SK-N-SH treated with all-trans-retinoic acid at 6 μM for 48 hours (cell line): ENCODE measurements around the gene FGGY.
"Not testable (repeated sequence)": the region's sequence is repeated elsewhere in the genome, so short reads cannot be mapped to it uniquely, and the experiment has no call there.

ENCODE experiments used
- ATAC-seq: fragments of 200-7000 bp; cut with Tn5 transposase; 3 replicates; pipeline ENCODE4 v1.9.1; 2020; ENCODE audit warnings: mild to moderate bottlenecking, moderate library complexity
- ARNTL ChIP-seq: fragments of 450-650 bp; formaldehyde crosslinking; IDR thresholded peaks from 2 replicates; pipeline ENCODE4 v1.5.0; 2020; ENCODE audit warnings: low read depth, mild to moderate bottlenecking, moderate library complexity, borderline replicate concordance
- BACH2 ChIP-seq: fragments of 250-450 bp; sonication (Bioruptor Pico); IDR thresholded peaks from 2 replicates; pipeline ENCODE4 v1.9.0; 2021; ENCODE audit warnings: mild to moderate bottlenecking, borderline replicate concordance
- CREB5 ChIP-seq: fragments of 250-450 bp; sonication (Bioruptor Pico); IDR thresholded peaks from 2 replicates; pipeline ENCODE4 v1.5.1; 2020; ENCODE audit warnings: low read depth, mild to moderate bottlenecking, moderate library complexity
- CSDC2 ChIP-seq: fragments of 250-450 bp; sonication (Bioruptor Pico); IDR thresholded peaks from 2 replicates; pipeline ENCODE4 v1.5.0; 2020; ENCODE audit warnings: mild to moderate bottlenecking, moderate library complexity
- CSRNP3 ChIP-seq: fragments of 250-450 bp; sonication (Bioruptor Pico); IDR thresholded peaks from 2 replicates; pipeline ENCODE4 v1.5.1; 2021; ENCODE audit warnings: mild to moderate bottlenecking, moderate library complexity
- ESRRG ChIP-seq: fragments of 250-450 bp; sonication (Bioruptor Pico); IDR thresholded peaks from 2 replicates; pipeline ENCODE4 v1.6.1; 2021; ENCODE audit warnings: mild to moderate bottlenecking
- GLIS3 ChIP-seq: fragments of 250-450 bp; sonication (Bioruptor Pico); IDR thresholded peaks from 2 replicates; pipeline ENCODE4 v1.5.0; 2020; ENCODE audit warnings: mild to moderate bottlenecking, moderate library complexity
- OSR1 ChIP-seq: fragments of 250-450 bp; sonication (Bioruptor Pico); IDR thresholded peaks from 2 replicates; pipeline ENCODE4 v1.8.0; 2022; ENCODE audit warnings: moderate library complexity, mild to moderate bottlenecking, inconsistent platforms
- PATZ1 ChIP-seq: fragments of 250-450 bp; sonication (Bioruptor Pico); IDR thresholded peaks from 2 replicates; pipeline ENCODE4 v1.8.0; 2020; ENCODE audit warnings: mild to moderate bottlenecking, moderate library complexity, borderline replicate concordance
- POU6F1 ChIP-seq: fragments of 250-450 bp; sonication (Bioruptor Pico); IDR thresholded peaks from 2 replicates; pipeline ENCODE4 v1.8.0; 2021; ENCODE audit warnings: low read depth, mild to moderate bottlenecking, moderate library complexity, borderline replicate concordance
- PPARA ChIP-seq: fragments of 250-450 bp; sonication (Bioruptor Pico); IDR thresholded peaks from 2 replicates; pipeline ENCODE4 v1.5.0; 2020; ENCODE audit warnings: mild to moderate bottlenecking, borderline replicate concordance
- RARB ChIP-seq: fragments of 250-450 bp; sonication (Bioruptor Pico); IDR thresholded peaks from 2 replicates; pipeline ENCODE4 v1.8.0; 2021; ENCODE audit warnings: mild to moderate bottlenecking, moderate library complexity
- SNAI2 ChIP-seq: fragments of 250-450 bp; sonication (Bioruptor Pico); IDR thresholded peaks from 2 replicates; pipeline ENCODE4 v1.5.0; 2020; ENCODE audit warnings: mild to moderate bottlenecking, moderate library complexity
- TCF4 ChIP-seq: fragments of 250-450 bp; sonication (Bioruptor Pico); IDR thresholded peaks from 2 replicates; pipeline ENCODE4 v1.8.0; 2021; ENCODE audit warnings: mild to moderate bottlenecking, moderate library complexity, borderline replicate concordance
- TOX ChIP-seq: fragments of 250-450 bp; sonication (Bioruptor Pico); IDR thresholded peaks from 2 replicates; pipeline ENCODE4 v1.8.0; 2021; ENCODE audit warnings: mild to moderate bottlenecking, moderate library complexity, borderline replicate concordance
- TSHZ2 ChIP-seq: fragments of 250-450 bp; sonication (Bioruptor Pico); IDR thresholded peaks from 2 replicates; pipeline ENCODE4 v1.5.0; 2020; ENCODE audit warnings: mild to moderate bottlenecking, moderate library complexity
- ZC3H10 ChIP-seq: fragments of 250-450 bp; sonication (Bioruptor Pico); IDR thresholded peaks from 2 replicates; pipeline ENCODE4 v1.5.1; 2021; ENCODE audit warnings: mild to moderate bottlenecking, moderate library complexity
- ZFP3 ChIP-seq: fragments of 250-450 bp; sonication (Bioruptor Pico); IDR thresholded peaks from 2 replicates; pipeline ENCODE4 v1.5.0; 2020; ENCODE audit warnings: mild to moderate bottlenecking, moderate library complexity
- ZFP30 ChIP-seq: fragments of 450-650 bp; formaldehyde crosslinking; IDR thresholded peaks from 2 replicates; pipeline ENCODE4 v1.5.0; 2022; ENCODE audit warnings: mild to moderate bottlenecking, moderate library complexity
- ZNF565 ChIP-seq: fragments of 450-650 bp; formaldehyde crosslinking; conservative IDR thresholded peaks from 2 replicates; pipeline ENCODE4 v1.5.0; 2020; ENCODE audit warnings: low read depth, mild to moderate bottlenecking, moderate library complexity
- ZNF70 ChIP-seq: fragments of 450-650 bp; formaldehyde crosslinking; IDR thresholded peaks from 2 replicates; pipeline ENCODE4 v1.5.0; 2020; ENCODE audit warnings: mild to moderate bottlenecking, moderate library complexity
- ZNF8 ChIP-seq: fragments of 450-650 bp; formaldehyde crosslinking; IDR thresholded peaks from 2 replicates; pipeline ENCODE4 v1.5.0; 2020; ENCODE audit warnings: mild to moderate bottlenecking, moderate library complexity

FGGY gene

GRCh38 chr1:59530119-59530518, 233.2 kb downstream of the FGGY start (continued):
- no peak for TF ChIP-seq ESRRG (CRISPR knock-in tag)
- TF ChIP-seq PATZ1 (CRISPR knock-in tag) = no peak

GRCh38 chr1:59532102-59532501, 235.2 kb downstream of the FGGY start:
- no peak for ATAC-seq
- TF ChIP-seq ESRRG (CRISPR knock-in tag) (no peak), TCF4 (CRISPR knock-in tag) (no peak), GLIS3 (CRISPR knock-in tag) (no peak), POU6F1 (CRISPR knock-in tag) (no peak), ZNF565 (CRISPR knock-in tag) (no peak), ZFP30 (no peak), ARNTL (CRISPR knock-in tag) (no peak), PATZ1 (CRISPR knock-in tag) (no peak), OSR1 (CRISPR knock-in tag) (no peak), CREB5 (CRISPR knock-in tag) (no peak), ZNF8 (CRISPR knock-in tag) (no peak), ZC3H10 (CRISPR knock-in tag) (no peak), TOX (CRISPR knock-in tag) (no peak)

- ATAC-seq = not testable (repeated sequence)
These were observed 241.6 kb downstream of the FGGY start for GRCh38 chr1:59538476-59538875.

- no peak for ATAC-seq
These were observed 243.2 kb downstream of the FGGY start for GRCh38 chr1:59539961-59540681.

More at GRCh38 chr1:59539961-59540681, 243.2 kb downstream of the FGGY start:
- no peak for TF ChIP-seq ZNF8 (CRISPR knock-in tag)
- no peak for TF ChIP-seq CSRNP3
- TF ChIP-seq TCF4 (CRISPR knock-in tag) = no peak
- no peak for TF ChIP-seq BACH2 (CRISPR knock-in tag)
- TF ChIP-seq OSR1 (CRISPR knock-in tag) = no peak
- no peak for TF ChIP-seq RARB (CRISPR knock-in tag)
- no peak for TF ChIP-seq ZNF565 (CRISPR knock-in tag)
- TF ChIP-seq GLIS3 (CRISPR knock-in tag) = no peak
- TF ChIP-seq ZFP3 (CRISPR knock-in tag) = no peak
- TF ChIP-seq ARNTL (CRISPR knock-in tag) = no peak
- no peak for TF ChIP-seq ZNF70 (CRISPR knock-in tag)
- TF ChIP-seq SNAI2 (CRISPR knock-in tag) = no peak
- TF ChIP-seq PPARA (CRISPR knock-in tag) = no peak
- no peak for TF ChIP-seq CSDC2 (CRISPR knock-in tag)
- no peak for TF ChIP-seq POU6F1 (CRISPR knock-in tag)
- TF ChIP-seq TSHZ2 = no peak
- TF ChIP-seq, all 23 proteins: peak for 0
